NCI-H2081 (cell line): ENCODE data around the gene ARHGAP42.
A peak's percentile ranks its signal among the peaks of the same experiment; 100 is the strongest.

Source experiments
- DNase-seq, 2 experiments: peaks; one replicate each; lab custom pipeline; 2025; lab: John Stamatoyannopoulos, UW

ARHGAP42 gene

GRCh38 chr11:100801225-100801999, 114.3 kb downstream of the ARHGAP42 start:
- no peak for DNase-seq

DNA sequence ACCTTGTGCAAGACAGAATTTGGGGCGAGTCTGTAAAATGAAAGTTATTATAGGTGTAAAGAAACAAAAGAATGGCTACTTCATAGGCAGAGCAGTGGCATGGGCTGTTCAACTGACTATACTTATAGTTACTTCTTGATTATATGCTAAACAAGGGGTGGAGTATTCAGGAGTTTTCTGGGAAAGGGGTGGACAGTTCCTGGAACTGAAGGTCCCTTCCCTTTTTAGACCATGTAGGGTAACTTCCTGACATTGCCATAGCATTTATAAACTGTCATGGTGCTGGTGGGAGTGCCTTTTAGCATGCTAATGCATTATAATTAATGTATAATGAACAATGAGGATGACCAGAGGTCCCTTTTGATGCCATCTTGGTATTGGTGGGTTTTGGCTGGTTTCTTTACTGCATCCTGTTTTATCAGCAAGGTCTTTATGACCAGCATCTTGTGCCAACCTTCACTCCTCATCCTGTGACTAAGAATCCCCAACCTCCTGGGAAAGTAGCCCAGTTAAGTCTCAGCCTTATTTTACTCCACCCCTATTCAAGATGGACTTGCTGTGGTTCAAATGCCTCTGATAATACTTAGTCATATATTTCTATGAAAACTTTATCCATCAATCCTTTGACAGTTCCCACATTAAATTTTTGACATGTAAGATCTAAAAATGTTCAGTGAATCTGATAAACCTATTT, 118.6 kb downstream of the ARHGAP42 start:
- no peak for DNase-seq

DNA sequence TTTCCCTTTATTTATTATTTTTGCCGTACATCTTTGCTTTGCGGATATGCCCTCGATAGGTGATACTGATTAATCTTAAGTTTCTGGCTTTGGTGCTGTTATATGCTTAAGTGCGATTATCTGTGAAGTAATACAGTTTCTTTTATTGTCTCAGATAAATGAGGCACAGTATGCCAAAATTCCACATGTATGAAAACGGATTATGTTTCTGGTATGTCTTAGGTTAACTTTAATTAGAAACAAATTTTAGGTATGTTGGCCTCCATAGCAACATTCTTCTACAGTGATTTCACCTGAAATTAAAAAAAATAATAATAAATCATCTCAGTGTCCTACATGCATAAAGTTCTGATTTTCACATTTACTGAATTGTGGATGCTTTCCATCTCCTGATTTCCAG, 119.2 kb downstream of the ARHGAP42 start:
- DNase-seq, result no peak

DNA sequence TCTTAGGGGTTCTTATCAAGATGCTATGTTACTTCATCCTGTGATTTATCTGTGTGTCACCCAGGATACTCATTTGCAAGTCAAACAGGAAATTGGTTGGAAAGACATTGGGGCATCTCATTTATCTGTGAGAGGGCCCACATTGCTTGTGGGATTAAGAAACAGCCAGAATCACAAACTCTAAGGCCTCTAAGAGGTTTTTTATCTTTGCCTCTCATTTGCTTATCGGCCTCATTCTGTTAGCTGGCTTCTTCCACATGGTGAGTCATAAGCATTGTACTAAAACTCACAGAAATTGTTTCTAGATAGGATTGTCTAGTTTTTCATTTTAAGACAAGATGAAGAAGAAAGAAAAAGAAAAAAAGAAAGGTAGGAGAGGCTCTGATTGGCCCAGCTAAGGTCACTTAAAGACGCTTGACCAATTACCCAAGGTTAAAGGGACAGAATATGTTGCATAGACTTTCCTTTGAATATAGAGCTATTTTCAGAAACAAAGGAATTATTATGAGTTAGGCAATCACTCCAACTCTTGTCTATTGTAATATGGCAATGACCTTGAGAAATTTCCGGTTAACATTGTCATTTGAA, 121.9 kb downstream of the ARHGAP42 start:
- no peak for DNase-seq

DNA sequence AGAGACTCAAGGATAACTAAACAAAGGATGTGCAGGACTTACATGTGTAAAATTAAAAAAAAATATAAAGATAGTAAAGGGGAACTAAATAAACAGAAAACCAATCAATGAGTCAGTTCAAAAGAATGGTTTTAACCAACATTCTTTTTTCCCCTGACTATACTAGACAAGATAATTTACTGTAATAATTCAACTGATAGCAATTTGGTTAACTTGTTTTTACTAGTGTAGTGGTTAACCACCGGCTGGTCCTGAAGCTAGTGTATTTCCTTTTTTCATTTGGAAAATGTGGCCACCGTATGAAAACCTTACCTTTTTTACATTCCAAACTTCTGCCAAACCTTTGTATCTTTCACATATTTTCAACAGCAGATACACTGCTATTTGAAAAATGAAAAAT, 123.1 kb downstream of the ARHGAP42 start:
- DNase-seq, result no peak

DNA sequence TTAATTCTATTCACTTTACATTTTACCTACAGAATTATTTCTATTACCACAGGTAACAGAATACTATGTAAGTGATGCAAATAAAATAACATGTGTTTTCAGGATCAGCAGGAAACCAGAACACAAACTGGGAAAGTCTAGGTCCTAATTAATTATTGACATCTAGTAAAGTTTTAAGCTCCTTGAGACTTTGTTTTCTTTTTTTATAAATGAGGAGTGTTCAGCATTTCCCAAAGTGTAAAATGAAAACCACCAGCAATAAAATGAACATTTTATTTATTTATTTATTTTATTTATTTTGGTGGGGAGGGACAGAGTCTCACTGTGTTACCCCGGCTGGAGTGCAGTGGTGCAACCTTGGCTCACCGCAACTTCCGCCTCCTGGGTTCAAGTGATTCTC, 123.6 kb downstream of the ARHGAP42 start:
- DNase-seq, result no peak

DNA sequence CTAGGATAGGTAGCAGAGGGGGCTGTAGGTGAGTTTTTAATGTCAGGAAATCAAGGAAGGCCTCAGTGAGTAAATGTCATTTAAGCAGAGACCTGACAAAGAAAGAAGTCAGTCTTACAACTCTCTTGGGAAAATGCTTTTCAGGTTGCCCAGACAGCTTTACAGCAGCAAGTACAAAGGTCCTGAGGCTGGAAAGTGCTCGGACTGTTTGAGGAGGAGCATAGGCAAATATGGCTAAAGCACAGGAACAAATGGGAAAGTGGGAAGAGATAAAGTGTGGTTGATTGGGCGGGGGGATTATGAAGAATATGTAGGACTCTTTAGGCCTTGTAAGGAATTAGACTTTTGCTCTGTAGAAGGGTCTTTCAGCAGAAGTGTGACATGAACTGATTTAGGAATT, 125.4 kb downstream of the ARHGAP42 start:
- no peak for DNase-seq

DNA sequence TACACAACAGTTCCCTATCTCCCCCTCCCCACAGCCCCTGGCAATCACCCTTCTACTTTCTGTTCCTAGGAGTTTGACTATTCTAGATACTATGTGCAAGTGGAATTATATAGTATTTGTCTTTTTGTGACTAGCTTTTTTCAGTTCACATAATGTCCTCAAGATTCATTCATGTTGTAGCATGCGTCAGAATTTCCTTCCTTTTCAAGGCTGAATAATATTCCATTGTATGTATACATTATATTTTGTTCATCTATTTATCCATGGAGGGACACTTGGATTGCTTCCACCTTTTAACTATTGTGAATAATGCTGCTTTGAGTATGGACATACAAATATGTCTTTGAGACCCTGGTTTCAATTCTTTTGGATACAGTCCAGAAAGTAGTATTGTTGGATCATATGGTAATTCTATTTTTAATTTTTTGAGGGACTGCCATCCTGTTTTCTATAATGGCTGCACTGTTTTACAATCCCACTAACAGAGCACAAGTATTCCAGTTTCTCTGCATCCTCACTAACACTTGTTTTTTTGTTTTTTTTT, 128.8 kb downstream of the ARHGAP42 start:
- no peak for DNase-seq

GRCh38 chr11:100816823-100817222, 129.7 kb downstream of the ARHGAP42 start:
- DNase-seq, result no peak

GRCh38 chr11:100817620-100818019, 130.5 kb downstream of the ARHGAP42 start:
- no peak for DNase-seq

DNA sequence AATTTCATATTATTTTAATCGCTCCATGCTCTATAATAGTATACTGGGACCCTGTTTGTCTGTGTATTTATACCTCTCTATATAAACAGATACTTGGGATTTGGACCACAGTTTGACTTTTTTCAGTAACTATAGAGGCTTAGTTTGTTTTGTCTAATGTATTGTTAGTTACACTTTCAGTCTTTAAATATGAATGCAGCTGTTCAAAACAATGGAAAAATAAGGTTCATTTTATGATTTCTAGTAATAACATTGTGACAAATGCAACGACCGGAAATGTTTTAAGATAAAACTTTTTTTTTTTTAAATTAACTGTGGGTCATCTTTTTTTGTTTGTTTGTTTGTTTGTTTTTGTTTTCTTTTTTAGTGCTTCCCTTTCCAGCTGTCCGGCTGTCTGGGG, 133.5 kb downstream of the ARHGAP42 start:
- no peak for DNase-seq

DNA sequence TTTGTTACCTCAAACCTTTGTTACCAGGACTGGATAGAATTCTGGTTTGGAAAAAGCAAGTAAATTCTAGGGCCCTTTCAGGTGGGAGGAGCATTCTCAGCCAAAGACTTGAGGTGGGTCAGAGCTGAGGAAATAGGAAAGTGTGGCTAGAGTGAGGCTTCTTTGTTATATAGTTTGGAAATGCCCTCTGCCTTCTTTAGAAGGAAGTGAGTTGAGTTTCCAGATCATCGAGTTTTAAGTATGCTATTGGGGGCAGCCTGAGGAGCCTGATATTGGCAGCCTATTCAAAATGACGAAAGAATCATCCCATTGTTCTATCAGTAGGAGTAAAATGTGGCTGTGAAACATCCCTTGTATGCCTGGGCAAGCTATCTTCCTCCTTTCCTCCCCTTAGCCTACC, 134.1 kb downstream of the ARHGAP42 start:
- DNase-seq, result no peak

DNA sequence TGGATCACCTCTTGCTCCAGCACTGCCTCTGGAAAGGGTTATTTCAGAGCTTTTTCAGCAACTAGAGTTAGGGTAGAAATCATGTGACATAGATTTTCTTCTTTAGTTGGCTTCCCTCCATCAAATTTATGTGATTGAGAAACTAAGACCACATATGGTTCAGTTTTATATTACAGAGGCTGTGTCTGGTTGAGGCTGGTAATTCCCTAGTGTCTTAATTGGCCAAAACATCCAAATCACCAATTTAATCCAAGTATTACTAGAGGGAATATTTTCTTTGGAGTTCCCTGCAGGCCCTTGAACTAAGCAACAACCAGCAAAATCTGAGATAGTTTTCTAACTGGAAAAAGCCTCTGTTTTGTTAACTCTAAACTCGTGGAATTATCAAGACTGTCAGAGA, 136.3 kb downstream of the ARHGAP42 start:
- DNase-seq, result no peak

DNA sequence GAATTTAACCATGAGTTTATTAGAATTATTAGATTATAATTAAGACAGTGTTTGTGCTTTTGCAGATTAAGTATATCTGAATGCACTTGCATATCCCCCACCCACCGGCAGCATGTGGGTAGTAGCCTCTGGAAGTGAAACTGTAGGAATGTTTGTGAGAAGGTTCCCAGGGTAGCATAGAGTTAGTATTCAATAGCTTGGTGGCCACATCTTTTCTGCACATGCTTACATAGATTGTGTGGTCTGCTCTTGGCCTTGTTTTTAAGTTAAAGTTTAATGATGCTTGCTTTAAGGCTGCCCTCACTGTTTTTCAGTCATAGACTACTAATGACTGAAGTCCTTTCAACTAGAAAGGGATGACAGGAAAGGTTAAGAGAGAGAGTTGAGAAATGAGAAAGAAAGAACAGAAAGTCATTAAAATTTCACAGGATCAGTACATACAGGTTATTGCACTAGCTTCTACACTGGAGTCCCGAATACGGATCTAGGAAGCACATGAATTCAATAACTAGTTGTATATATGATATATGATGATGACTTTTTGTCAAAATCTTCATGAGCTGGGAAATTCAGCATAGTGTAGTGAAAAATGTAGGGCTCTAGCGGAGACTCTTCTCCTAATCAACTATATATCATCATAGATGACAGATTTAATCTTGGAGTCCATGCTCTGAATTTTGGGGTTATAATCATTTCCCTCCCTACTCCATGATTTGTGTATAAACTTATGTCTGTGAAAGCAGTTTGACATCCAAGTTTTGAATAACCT, 137.1 kb downstream of the ARHGAP42 start:
- DNase-seq, result no peak

DNA sequence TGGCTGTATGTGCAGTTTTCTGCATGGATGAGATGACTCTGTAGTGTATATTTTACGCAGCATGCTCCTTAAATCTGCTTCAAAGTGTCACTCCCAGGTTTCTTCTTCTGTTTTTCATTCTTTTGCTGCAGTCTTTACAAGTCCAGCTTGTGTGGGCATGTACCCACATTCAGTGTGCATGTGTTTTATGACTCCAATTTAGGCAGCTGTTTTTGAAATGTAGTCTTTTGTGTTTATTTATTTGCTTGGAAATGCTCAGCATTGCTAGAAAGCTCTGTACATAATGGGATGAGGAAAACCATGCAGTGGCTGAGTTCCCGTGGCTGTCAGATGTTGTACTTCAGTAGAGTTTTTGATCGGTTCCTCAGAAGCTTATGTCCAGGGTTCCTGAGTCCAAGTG, 138.5 kb downstream of the ARHGAP42 start:
- DNase-seq, result no peak

DNA sequence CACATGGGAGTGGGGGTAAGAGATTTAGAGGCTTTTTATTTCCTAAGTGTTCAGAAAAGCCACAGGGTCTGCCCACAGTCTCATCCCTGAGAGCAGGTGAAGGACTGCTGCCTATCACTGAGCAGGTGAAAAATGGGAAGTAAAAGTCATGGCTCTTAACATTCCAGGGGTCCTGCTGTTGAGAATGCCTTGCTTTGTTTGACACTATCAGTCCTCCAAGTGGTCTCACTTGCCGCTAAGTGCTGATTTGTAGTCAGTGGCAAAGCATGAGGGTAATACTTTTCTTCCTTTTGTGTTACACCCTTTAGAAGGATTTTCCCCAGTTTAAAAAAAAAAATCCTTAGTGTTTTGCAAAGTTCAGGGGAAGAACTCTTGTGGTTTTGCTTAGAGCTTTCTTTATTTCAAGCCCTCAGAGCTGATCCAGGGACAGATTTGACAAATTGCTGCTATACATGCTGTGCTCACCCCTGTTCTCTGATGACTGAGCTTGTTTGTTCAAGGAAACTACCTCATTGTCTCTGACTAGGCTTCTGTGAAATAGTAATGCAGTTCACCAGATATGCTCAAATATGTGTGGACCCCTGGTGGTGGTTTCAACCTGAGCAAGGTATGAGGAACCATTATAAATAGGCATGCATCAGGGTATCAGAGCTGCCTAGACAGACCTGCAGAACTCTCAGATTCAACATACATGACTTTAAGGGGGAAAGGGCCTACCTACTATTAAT, 141.0 kb downstream of the ARHGAP42 start:
- DNase-seq, result peak; percentile 59 to 80

GRCh38 chr11:100830274-100830673, 143.2 kb downstream of the ARHGAP42 start:
- DNase-seq, result peak in 1 of 2 experiments; percentile 15

- DNase-seq, result no peak
These were observed 144.1 kb downstream of the ARHGAP42 start for GRCh38 chr11:100830978-100831732.

DNA sequence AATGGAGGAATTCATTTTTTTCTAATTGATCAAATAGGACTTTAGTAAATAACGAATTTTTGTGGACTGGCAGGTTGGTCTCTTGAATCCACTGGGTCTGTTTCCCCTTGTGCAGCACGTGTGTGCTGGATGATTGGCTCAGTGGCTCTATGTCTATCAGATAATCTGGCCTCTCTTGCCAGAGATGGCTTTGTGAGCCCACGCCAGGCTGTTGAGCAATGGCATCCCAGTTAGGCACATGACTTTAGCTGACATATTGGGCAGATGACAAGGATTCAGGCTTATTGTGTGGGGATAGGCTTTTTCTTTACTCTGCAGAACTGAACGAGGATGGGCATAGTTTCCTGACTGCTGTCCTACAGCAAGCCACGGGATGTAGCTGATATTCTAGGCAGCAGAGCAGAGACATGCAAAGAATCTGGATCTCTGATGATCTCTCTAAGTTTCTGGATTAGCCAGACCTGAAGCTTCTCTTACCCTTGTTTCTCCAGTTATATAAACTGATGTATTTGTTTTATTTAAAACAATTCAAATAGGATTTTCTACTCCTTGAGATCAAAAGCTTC, 144.9 kb downstream of the ARHGAP42 start:
- no peak for DNase-seq

DNA sequence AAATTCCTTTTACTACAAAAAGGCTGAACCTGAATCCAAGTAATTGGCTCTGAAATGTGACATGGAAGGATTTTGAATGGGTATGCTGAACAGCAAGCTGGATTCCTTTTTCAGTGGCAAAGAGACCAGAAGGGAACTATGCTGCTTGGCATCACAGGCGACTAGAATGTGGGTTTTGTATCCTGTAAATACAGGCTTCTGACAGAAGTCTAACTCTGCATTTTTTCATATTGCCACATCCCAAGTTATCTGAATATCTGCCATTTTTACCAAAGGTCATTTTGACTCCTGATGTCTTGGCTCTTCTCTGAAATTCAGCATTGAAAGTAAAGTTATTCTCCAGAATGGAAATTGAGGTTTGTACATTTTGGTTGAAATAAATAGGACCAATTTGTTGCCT, 145.7 kb downstream of the ARHGAP42 start:
- no peak for DNase-seq
